HG03064 (cell line): Measurements from ENCODE around the gene AVP.
A peak's percentile ranks its signal among the peaks of the same experiment; 100 is the strongest.

Experiments used
- ATAC-seq: cut with Tn5 transposase; IDR thresholded peaks from one replicate; pipeline ENCODE4 v1.9.1; 2021; ENCODE audit warnings: low read depth; ENCODE audit not compliant: unreplicated experiment

Gene AVP

GRCh38 chr20:3059489-3059888 is 25.0 kb downstream of the AVP start:
- ATAC-seq: no peak

GRCh38 chr20:3051385-3052019 is 33.0 kb downstream of the AVP start:
- ATAC-seq: no peak

GRCh38 chr20:3047486-3048419 is 36.8 kb downstream of the AVP start:
- no peak for ATAC-seq

GRCh38 chr20:3046677-3047462 is 37.7 kb downstream of the AVP start:
- no peak for ATAC-seq

- ATAC-seq: peak; percentile 83
These were observed 38.5 kb downstream of the AVP start, which contains the start of gene MRPS26 for GRCh38 chr20:3045816-3046676. Gene MRPS26 (plus strand): TSS chr20:3046052. CDS start chr20:3046069, 17 bp downstream.

- ATAC-seq: peak; percentile 25
These were observed 39.3 kb downstream of the AVP start for GRCh38 chr20:3045042-3045815.

DNA sequence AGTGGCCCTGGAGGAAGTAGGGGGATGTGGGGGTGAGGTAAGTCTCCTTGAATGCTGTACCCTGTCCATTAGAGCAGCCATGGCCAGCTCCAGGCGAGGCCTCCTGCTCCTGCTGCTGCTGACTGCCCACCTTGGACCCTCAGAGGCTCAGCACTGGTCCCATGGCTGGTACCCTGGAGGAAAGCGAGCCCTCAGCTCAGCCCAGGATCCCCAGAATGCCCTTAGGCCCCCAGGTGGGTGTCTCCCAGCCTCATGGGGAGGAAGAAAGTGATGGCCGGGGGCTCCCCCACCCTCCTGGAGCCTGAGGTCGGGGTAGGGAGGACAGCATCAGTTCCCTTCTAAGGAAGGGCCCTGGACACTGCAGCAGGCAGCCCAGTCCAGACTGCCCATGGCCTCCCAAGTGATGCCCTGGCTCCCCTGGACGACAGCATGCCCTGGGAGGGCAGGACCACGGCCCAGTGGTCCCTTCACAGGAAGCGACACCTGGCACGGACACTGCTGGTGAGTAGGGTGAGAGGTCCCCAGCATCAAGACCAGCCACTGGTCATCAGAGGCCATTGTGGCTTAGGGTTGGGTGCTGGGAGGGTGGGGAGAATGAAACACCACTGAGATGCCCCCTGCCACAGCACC is 40.1 kb downstream of the AVP start:
- no peak for ATAC-seq

GRCh38 chr20:3043322-3043721 is 41.2 kb downstream of the AVP start, which contains the start of gene GNRH2:
Gene GNRH2 (plus strand): TSS chr20:3043622. CDS start chr20:3044415, 793 bp downstream.
- no peak for ATAC-seq

GRCh38 chr20:3042625-3043024 is 41.9 kb downstream of the AVP start:
- no peak for ATAC-seq

GRCh38 chr20:3041854-3042409 is 42.6 kb downstream of the AVP start:
- no peak for ATAC-seq

GRCh38 chr20:3040086-3040485 is 44.4 kb downstream of the AVP start:
- no peak for ATAC-seq

DNA sequence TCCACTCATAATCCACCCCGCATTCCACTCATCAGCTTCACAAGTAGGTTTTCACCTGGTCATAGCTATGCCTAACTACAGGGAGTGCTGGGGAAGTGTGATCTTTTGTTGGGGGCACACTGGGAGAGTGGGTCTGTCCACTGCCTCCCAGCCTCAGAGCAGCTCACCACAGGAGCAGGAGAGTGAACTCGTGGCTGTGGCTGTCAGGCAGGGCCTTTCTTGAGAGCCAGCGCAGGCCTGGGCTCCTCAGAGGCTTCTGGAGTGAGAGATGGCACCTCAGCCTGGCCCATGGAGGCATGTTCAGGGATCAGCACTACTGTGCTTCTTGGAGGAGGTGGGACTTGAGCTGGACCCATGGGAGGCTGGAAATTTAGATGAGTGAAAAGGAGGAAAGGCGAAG is 45.1 kb downstream of the AVP start:
- ATAC-seq: no peak

- ATAC-seq: no peak
These were observed 46.1 kb downstream of the AVP start for GRCh38 chr20:3038454-3038853.

DNA sequence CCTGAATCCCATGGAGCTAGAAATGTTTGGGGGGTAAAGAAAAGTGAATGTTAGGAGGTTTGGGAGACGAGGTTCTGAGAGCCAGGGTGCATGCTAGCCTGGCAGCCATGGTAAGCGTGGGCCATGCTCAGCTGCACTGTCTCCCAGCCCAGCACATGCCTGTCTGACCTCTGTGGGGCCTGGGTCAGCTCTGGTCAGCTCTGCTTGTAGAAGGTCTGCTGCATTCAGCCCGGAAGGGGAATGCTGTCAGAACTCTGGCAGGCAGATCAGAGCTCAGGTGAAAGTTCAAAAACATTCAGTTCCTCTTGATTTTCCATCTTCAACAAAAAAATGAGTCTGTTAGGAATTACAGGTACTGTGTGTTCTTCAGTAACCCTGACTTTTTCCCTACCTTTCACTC is 46.9 kb downstream of the AVP start:
- no peak for ATAC-seq

DNA sequence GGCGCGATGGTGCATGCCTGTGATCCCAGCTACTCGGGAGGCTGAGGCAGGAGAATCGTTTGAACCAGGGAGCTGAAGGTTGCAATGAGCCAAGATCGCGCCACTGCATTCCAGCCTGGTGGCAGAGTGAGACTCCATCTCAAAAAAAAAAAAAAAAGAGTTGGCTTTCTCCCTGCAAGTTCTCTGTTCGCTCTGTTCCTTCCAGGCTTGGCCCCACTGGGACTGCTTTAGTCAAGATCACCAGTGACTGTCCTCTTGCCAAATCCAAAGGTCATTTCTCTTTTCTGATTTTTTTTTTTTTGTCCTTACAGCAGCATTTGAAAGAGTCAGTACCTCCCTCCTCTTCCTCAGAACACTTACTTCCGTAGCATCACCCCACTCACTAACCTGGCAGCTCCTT is 51.9 kb downstream of the AVP start:
- ATAC-seq: no peak
